ENCODE data around the gene RAD51B.
"Not testable (repeated sequence)": the region's sequence is repeated elsewhere in the genome, so short reads cannot be mapped to it uniquely, and the experiment has no call there.

The RAD51B gene

DNA sequence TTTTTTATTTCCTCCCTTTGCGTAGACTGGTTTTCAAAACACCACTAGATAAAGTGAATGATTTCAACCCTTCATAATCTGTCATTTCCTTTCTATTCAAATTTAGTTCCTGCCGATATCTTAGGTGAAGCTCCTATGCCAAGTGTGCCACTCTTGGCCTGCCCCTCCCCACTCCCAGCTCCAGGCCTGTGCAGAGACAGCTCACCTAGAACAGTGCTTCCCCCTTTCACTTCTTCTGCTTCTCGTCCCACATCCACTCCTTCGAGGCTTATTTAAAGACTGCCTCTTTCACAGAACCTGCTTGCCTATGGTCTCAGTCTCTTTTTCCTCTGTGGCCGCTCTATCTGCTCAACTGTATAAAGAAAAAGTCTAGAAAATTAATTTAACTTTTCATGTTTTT is 473.8 kb downstream of the RAD51B start:
- no peak for DNase-seq (ENCODE audit: low spot score)

DNA sequence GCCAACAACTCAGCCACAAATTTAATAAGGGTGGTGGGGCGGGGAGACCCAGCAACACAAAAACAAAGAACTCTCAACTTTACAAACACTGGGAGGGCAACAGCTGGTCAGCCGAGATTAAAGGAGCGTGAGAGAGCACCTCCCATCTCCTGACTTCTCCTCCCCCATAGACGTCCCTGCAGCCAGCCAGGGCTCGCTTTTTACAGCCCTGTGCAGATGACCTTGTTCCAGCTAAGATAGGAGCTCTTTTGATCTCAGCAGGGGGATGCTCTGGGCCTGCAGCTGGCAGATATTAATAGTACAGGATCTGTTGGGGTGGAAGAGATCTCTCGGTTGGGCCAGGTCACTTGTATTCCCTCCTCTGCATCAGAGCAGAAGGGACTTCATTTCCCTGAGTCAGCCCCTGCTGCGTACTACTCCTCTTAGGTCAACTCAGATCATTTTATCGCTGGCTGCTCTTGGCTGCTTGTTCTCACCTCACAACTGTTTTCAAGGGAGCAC is 475.8 kb downstream of the RAD51B start:
- no peak for DNase-seq (ENCODE audit: low spot score)
- TF ChIP-seq CTCF (IDR thresholded peaks at IDR 0.05; ENCODE audit: extremely low read depth, missing control alignments): no peak

More for the DNA sequence above, 473.8 kb downstream of the RAD51B start:
- TF ChIP-seq CTCF (IDR thresholded peaks at IDR 0.05; ENCODE audit: extremely low read depth, missing control alignments): no peak

GRCh38 chr14:68297039-68297438 is 477.5 kb downstream of the RAD51B start:
- DNase-seq (ENCODE audit: low spot score): no peak
- no peak for TF ChIP-seq CTCF (IDR thresholded peaks at IDR 0.05; ENCODE audit: extremely low read depth, missing control alignments)

- no peak for DNase-seq (ENCODE audit: low spot score)
- TF ChIP-seq CTCF (IDR thresholded peaks at IDR 0.05; ENCODE audit: extremely low read depth, missing control alignments): no peak
These were observed 478.4 kb downstream of the RAD51B start for GRCh38 chr14:68297876-68298468.

DNA sequence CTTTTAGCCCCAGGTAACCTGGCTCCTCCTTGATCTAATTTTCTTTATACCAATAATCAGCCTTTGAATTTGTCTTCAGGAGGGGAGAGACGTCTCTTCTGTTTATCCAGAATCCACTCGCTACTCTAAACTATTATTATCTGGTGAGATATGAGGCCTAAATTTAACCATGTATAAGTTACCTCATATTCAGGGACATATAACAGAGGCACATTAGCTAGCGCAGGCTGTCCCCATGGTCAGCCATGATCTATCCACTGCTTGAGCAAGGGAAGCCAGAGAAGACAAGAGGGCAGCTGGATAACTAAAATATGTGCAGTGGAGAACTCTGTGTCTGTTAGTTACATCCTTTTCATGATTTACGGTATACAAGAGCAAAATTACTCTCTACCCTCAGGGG is 481.0 kb downstream of the RAD51B start:
- DNase-seq (ENCODE audit: low spot score): no peak
- no peak for TF ChIP-seq CTCF (IDR thresholded peaks at IDR 0.05; ENCODE audit: extremely low read depth, missing control alignments)

GRCh38 chr14:68301219-68301618 is 481.6 kb downstream of the RAD51B start:
- TF ChIP-seq CTCF (IDR thresholded peaks at IDR 0.05; ENCODE audit: extremely low read depth, missing control alignments): no peak
- DNase-seq (ENCODE audit: low spot score): no peak

DNA sequence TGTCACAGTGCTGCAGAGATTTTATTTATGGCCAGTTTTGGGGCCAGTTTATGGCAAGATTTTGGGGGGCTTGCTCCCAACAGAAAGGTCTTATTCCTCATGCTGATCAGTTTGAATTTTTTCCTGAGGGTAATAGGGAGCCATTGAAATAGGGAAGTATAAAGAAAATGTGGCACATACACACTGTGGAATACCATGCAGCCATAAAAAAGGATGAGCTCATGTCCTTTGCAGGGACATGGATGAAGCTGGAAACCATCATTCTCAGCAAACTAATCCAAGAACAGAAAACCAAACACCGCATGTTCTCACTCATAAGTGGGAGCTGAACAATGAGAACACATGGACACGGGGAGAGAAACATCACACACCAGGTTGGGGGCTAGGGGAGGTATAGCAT is 483.4 kb downstream of the RAD51B start:
- not testable (repeated sequence) for DNase-seq (ENCODE audit: low spot score)

- TF ChIP-seq CTCF (IDR thresholded peaks at IDR 0.05; ENCODE audit: extremely low read depth, missing control alignments): no peak
- no peak for DNase-seq (ENCODE audit: low spot score)
These were observed 486.2 kb downstream of the RAD51B start for GRCh38 chr14:68305738-68306137.

Data from GM20000 (cell line).